ENCODE measurements around the gene SLC9A3. TPM values are rescaled to one million over a fixed set of nuclear protein-coding genes. Genes with fewer than 3 reads are reported as not detected.

The SLC9A3 gene
- total RNA-seq, 1 experiment from 2014 or later: 1.5 TPM

- no peaks in the 10 kb centered on the region for H3K27me3 ChIP-seq (ENCODE audit: insufficient read depth, low read length)
Observed at GRCh38 chr5:537098-537497, 12.8 kb upstream of the SLC9A3 start.

More at GRCh38 chr5:537098-537497, 12.8 kb upstream of the SLC9A3 start:
- Histone ChIP-seq H3K9ac (ENCODE audit: low read length) (no peak overlapping the region), H2AFZ (ENCODE audit: low read depth, low read length, poor library complexity, severe bottlenecking) (no peak overlapping the region), H3K9me3 (ENCODE audit: control insufficient read depth in 1 of 2, insufficient read depth in 1 of 2, low read depth in 1 of 2, low read length in 2 of 2) (no peaks in the 10 kb centered on the region), H3K27ac (ENCODE audit: low read depth, low read length) (no peak overlapping the region), H4K20me1 (ENCODE audit: insufficient read depth) (no peaks in the 10 kb centered on the region), H3K4me1 (ENCODE audit: control insufficient read depth in 1 of 2, insufficient read depth in 2 of 2, low read length in 2 of 2) (no peaks in the 10 kb centered on the region), H3K4me2 (ENCODE audit: low read length) (no peak overlapping the region), H3K9me2 (ENCODE audit: insufficient read depth) (no peaks in the 10 kb centered on the region), H3K79me2 (ENCODE audit: insufficient read depth, low read length) (no peaks in the 10 kb centered on the region), H3K4me3 (replicated peaks in 1 of 2; ENCODE audit: low read depth in 1 of 2, low read length in 2 of 2) (no peak overlapping the region), H3K36me3 (ENCODE audit: control insufficient read depth in 1 of 2, insufficient read depth in 2 of 2, low read length in 2 of 2) (no peaks in the 10 kb centered on the region)
- ChIA-PET POLR2A (no interaction called here), CTCF (no interaction called here), RAD21 (ENCODE audit: low non-redundant PET in 1 of 2, low total read pairs in 2 of 2, uncharacterized antibody in 2 of 2, unreplicated experiment in 2 of 2) (no interaction called here)
- intact Hi-C loops (cut with micrococcal nuclease): no loop called here
- BruUV-seq (replicated peaks): no TSS peak
- DNase-seq (ENCODE audit: low read depth, low spot score): no peak
- no peak for ATAC-seq
- TF ChIP-seq ZBTB33 (IDR thresholded peaks at IDR 0.05; ENCODE audit: extremely low read depth, insufficient replicate concordance, low read length) (no peak), CBX3 (IDR thresholded peaks at IDR 0.05; ENCODE audit: low read depth) (no peak), CTCF (IDR thresholded peaks at IDR 0.05 in 2 of 3, conservative IDR thresholded peaks at IDR 0.05 in 1 of 3; ENCODE audit: borderline replicate concordance in 1 of 3, insufficient read depth in 1 of 3, low read depth in 2 of 3, low read length in 2 of 3) (no peak), EZH2 (IDR thresholded peaks at IDR 0.05) (no peak), JUND (IDR thresholded peaks at IDR 0.05) (no peak), REST (IDR thresholded peaks at IDR 0.05; ENCODE audit: low read depth) (no peak), YY1 (IDR thresholded peaks at IDR 0.05; ENCODE audit: extremely low read depth, insufficient replicate concordance, low read depth, low read length) (no peak), CEBPB (IDR thresholded peaks at IDR 0.05; ENCODE audit: low read depth) (no peak), RAD21 (IDR thresholded peaks at IDR 0.05; ENCODE audit: low read depth) (no peak), SP1 (IDR thresholded peaks at IDR 0.05; ENCODE audit: low read depth) (no peak), TCF7L2 (IDR thresholded peaks at IDR 0.05; ENCODE audit: borderline replicate concordance, extremely low read depth, insufficient read depth, insufficient read length) (no peak), ZFX (IDR thresholded peaks at IDR 0.05) (no peak), POLR2AphosphoS5 (IDR thresholded peaks at IDR 0.05; ENCODE audit: low read depth, low read length) (no peak), SIN3A (IDR thresholded peaks at IDR 0.05; ENCODE audit: low read depth) (no peak), MAX (IDR thresholded peaks at IDR 0.05) (no peak), EZH2phosphoT487 (IDR thresholded peaks at IDR 0.05; ENCODE audit: borderline replicate concordance) (no peak), FOSL1 (IDR thresholded peaks at IDR 0.05; ENCODE audit: low read depth) (no peak)
